Smooth muscle cell (in vitro differentiated cells): ENCODE results near the gene AAMDC. TPM values are rescaled to one million over a fixed set of nuclear protein-coding genes. Genes with fewer than 3 reads are reported as not detected.
"Not testable (repeated sequence)": the region's sequence is repeated elsewhere in the genome, so short reads cannot be mapped to it uniquely, and the experiment has no call there.

Source experiments
- DNase-seq: peaks from one replicate; lab custom pipeline; 2025; ENCODE audit not compliant: unreplicated experiment; lab: John Stamatoyannopoulos, UW
- H2AFZ ChIP-seq: fragments of 200-600 bp; sonication (generic); 2 replicates; pipeline ENCODE4 v1.6.0; 2016; ENCODE audit warnings: antibody characterized with exemption, low read depth, mild to moderate bottlenecking
- H3F3A ChIP-seq: fragments of 200-600 bp; sonication (generic); 2 replicates; pipeline ENCODE4 v1.6.0; 2017; ENCODE audit warnings: antibody characterized with exemption, low read depth
- H3K27ac ChIP-seq: fragments of 200-600 bp; sonication (generic); 2 replicates; pipeline ENCODE4 v1.5.1; 2016; ENCODE audit warnings: low read depth, mild to moderate bottlenecking
- H3K27me3 ChIP-seq: fragments of 200-600 bp; sonication (generic); 2 replicates; pipeline ENCODE4 v1.6.1; 2016; ENCODE audit warnings: low read depth, mild to moderate bottlenecking
- H3K36me3 ChIP-seq: fragments of 200-600 bp; sonication (generic); 2 replicates; pipeline ENCODE4 v1.5.1; 2016; ENCODE audit warnings: low read depth
- H3K4me1 ChIP-seq: fragments of 200-600 bp; sonication (generic); 2 replicates; pipeline ENCODE4 v1.5.1; 2016; ENCODE audit warnings: low read depth
- H3K4me2 ChIP-seq: fragments of 200-600 bp; sonication (generic); 2 replicates; pipeline ENCODE4 v1.6.0; 2016; ENCODE audit warnings: mild to moderate bottlenecking
- H3K4me3 ChIP-seq: fragments of 200-600 bp; sonication (generic); 2 replicates; pipeline ENCODE4 v1.5.1; 2016; ENCODE audit warnings: mild to moderate bottlenecking
- H3K79me2 ChIP-seq: fragments of 200-600 bp; sonication (generic); 2 replicates; pipeline ENCODE4 v1.6.0; 2016; ENCODE audit warnings: low read depth, mild to moderate bottlenecking
- H3K9ac ChIP-seq: fragments of 200-600 bp; sonication (generic); 2 replicates; pipeline ENCODE4 v1.6.0; 2016; ENCODE audit warnings: low read depth
- H3K9me3 ChIP-seq: fragments of 200-600 bp; sonication (generic); replicated peaks from 2 replicates; pipeline ENCODE4 v1.5.1; 2016; ENCODE audit warnings: low read depth
- H4K20me1 ChIP-seq: fragments of 200-600 bp; sonication (generic); 2 replicates; pipeline ENCODE4 v1.6.0; 2016; ENCODE audit warnings: low read depth
- CTCF ChIP-seq: fragments of 200-600 bp; sonication (generic); IDR thresholded peaks from 2 replicates; pipeline ENCODE4 v1.5.1; 2017; ENCODE audit warnings: borderline replicate concordance, mild to moderate bottlenecking, antibody characterized with exemption; ENCODE audit not compliant: insufficient read depth, poor library complexity, severe bottlenecking
- WGBS: methylation state at CpG from one replicate; pipeline ENCODE4 v1.1.7; 2016; ENCODE audit warnings: low lambda C conversion rate; 5-methylcytosine and 5-hydroxymethylcytosine counted together
- polyA plus RNA-seq: library from polyadenylated mRNA; unstranded; fragments of >200 nt; fragmentation: Nextera tagmentation; extraction: Ambion mirVana; gene quantifications from 2 replicates; pipeline ENCODE4 v1.2.1, GENCODE V29; 2016
- total RNA-seq: library from RNA; depleted of rRNA; stranded (reverse); fragments of >200 nt; gene quantifications from 2 replicates; pipeline ENCODE4 v1.2.3, GENCODE V29; 2014

Gene AAMDC
- total and polyA plus RNA-seq, 2 experiments from 2014 or later: 24.2 to 76.3 TPM

GRCh38 chr11:77821349-77821851 is 456 bp downstream of the AAMDC start:
- WGBS: 3% methylated on average over 15 of the region's 16 CpGs
- Histone ChIP-seq H3K27me3 (no peaks in the 10 kb centered on the region), H3K9ac (peak overlapping the region; percentile 59), H3K27ac (peak overlapping the region; percentile 68), H3K4me2 (peak overlapping the region; percentile 96), H3K79me2 (peaks cover 66% of the 10 kb centered on the region), H4K20me1 (peaks cover 29% of the 10 kb centered on the region), H3K4me3 (peak overlapping the region; percentile 96), H3K4me1 (peaks cover 15% of the 10 kb centered on the region), H3K36me3 (no peaks in the 10 kb centered on the region), H3K9me3 (no peaks in the 10 kb centered on the region), H2AFZ (peak overlapping the region; percentile 92), H3F3A (peaks cover 9% of the 10 kb centered on the region)
- peak; percentile 22 for DNase-seq
- TF ChIP-seq CTCF: no peak

- Histone ChIP-seq H3K4me1 (peaks cover 15% of the 10 kb centered on the region), H4K20me1 (peaks cover 22% of the 10 kb centered on the region), H3K4me3 (peak overlapping the region; percentile 96), H3K9ac (peak overlapping the region; percentile 59), H2AFZ (peak overlapping the region; percentile 92), H3K4me2 (peak overlapping the region; percentile 96), H3K79me2 (peaks cover 59% of the 10 kb centered on the region), H3K27ac (peak overlapping the region; percentile 68)
- not testable (repeated sequence) for H3K36me3 ChIP-seq, H3K27me3 ChIP-seq, H3K9me3 ChIP-seq, H3F3A ChIP-seq, DNase-seq
- 81% methylated on average over 12 of the region's 13 CpGs for WGBS
Observed at GRCh38 chr11:77822126-77822525, 1.2 kb downstream of the AAMDC start.

GRCh38 chr11:77823775-77824174 is 2.8 kb downstream of the AAMDC start:
- Histone ChIP-seq H3K27ac (peak overlapping the region; percentile 26), H4K20me1 (peaks cover 5% of the 10 kb centered on the region), H3K27me3 (no peaks in the 10 kb centered on the region), H3K9ac (no peak overlapping the region), H3F3A (peaks cover 8% of the 10 kb centered on the region), H3K79me2 (peaks cover 42% of the 10 kb centered on the region), H3K4me1 (peaks cover 15% of the 10 kb centered on the region), H2AFZ (peak overlapping the region; percentile 16), H3K36me3 (no peaks in the 10 kb centered on the region), H3K9me3 (no peaks in the 10 kb centered on the region), H3K4me2 (peak overlapping the region; percentile 57), H3K4me3 (peak overlapping the region; percentile 25)
- 35% methylated on average over 1 of the region's 1 CpG for WGBS
- DNase-seq: no peak
- TF ChIP-seq CTCF: no peak

- Histone ChIP-seq H3K9me3 (no peaks in the 10 kb centered on the region), H2AFZ (no peak overlapping the region), H3K4me1 (no peaks in the 10 kb centered on the region), H3K4me3 (no peak overlapping the region), H4K20me1 (no peaks in the 10 kb centered on the region), H3K79me2 (peaks cover 15% of the 10 kb centered on the region), H3K4me2 (no peak overlapping the region), H3K36me3 (no peaks in the 10 kb centered on the region), H3K9ac (no peak overlapping the region), H3K27me3 (no peaks in the 10 kb centered on the region), H3F3A (no peaks in the 10 kb centered on the region), H3K27ac (no peak overlapping the region)
- 95% methylated on average over 2 of the region's 2 CpGs for WGBS
- no peak for TF ChIP-seq CTCF
- no peak for DNase-seq
Observed at GRCh38 chr11:77828926-77829325, 8.0 kb downstream of the AAMDC start.
